Stomach (tissue), 9 donors: Measurements from ENCODE around the gene SLC43A1. TPM values are rescaled to one million over a fixed set of nuclear protein-coding genes. Genes with fewer than 3 reads are reported as not detected.
"Not testable (repeated sequence)": the region's sequence is repeated elsewhere in the genome, so short reads cannot be mapped to it uniquely, and the experiment has no call there.

ENCODE experiments used
- DNase-seq, 2 donors: peaks; one replicate each; pipeline versions ENCODE4 v3.0.0 to v3.0.0-alpha.2; 2013 to 2019
- H3K27ac ChIP-seq, 5 donors: fragments of 200-600 bp in 4 of 5; sonication (generic) in 4 of 5; one replicate each; pipeline ENCODE4 v1.5.1; 2013 to 2019; ENCODE audit warnings: mild to moderate bottlenecking in 1 of 5, moderate library complexity in 1 of 5
- H3K27me3 ChIP-seq, 3 donors: fragments of 200-600 bp; sonication (generic); one replicate each; pipeline ENCODE4 v1.5.1; 2017 to 2019; ENCODE audit warnings: mixed run types in 1 of 3
- H3K36me3 ChIP-seq, 4 donors: fragments of 200-600 bp; sonication (generic); 1 replicate in 3 of 4; 2 replicates in 1 of 4; pipeline ENCODE4 v1.5.1; 2016 to 2019
- H3K4me1 ChIP-seq, 4 donors: fragments of 200-600 bp; sonication (generic); one replicate each; pipeline ENCODE4 v1.5.1; 2016 to 2019
- H3K4me3 ChIP-seq, 4 donors: fragments of 200-600 bp; sonication (generic) in 3 of 4; one replicate each; pipeline ENCODE4 v1.5.1; 2016 to 2019; ENCODE audit warnings: mild to moderate bottlenecking in 1 of 4
- H3K9me3 ChIP-seq, 4 donors: fragments of 200-600 bp; sonication (generic); one replicate each; pipeline ENCODE4 v1.5.1; 2016 to 2019
- CTCF ChIP-seq, 7 experiments: fragments of 450-650 bp in 4 of 7; fragments of 200-600 bp in 3 of 7; sonication (generic) in 3 of 7; IDR thresholded peaks; one replicate each; pipeline ENCODE4 v1.5.1; 2016 to 2019; ENCODE audit warnings: antibody characterized with exemption in 7 of 7, control low read depth in 2 of 7, mild to moderate bottlenecking in 1 of 7
- EP300 ChIP-seq: sonication (generic); formaldehyde crosslinking; IDR thresholded peaks from one replicate; pipeline ENCODE4 v1.6.1; 2017; ENCODE audit warnings: antibody characterized with exemption
- POLR2A ChIP-seq, 4 donors: fragments of 450-650 bp; IDR thresholded peaks; one replicate each; pipeline ENCODE4 v1.6.1; 2016; ENCODE audit warnings: antibody characterized with exemption in 4 of 4, control low read depth in 2 of 4, mild to moderate bottlenecking in 1 of 4, moderate library complexity in 1 of 4
- POLR2AphosphoS5 ChIP-seq, 3 donors: sonication (generic); formaldehyde crosslinking; IDR thresholded peaks; one replicate each; pipeline ENCODE4 v1.6.1; 2016; ENCODE audit warnings: antibody characterized with exemption in 3 of 3
- WGBS, 5 donors: extraction: QIAGEN DNeasy Blood & Tissue Kit in 3 of 5; methylation state at CpG; one replicate each; pipeline versions ENCODE4 v1.1.5 to v1.1.7; 2013 to 2018; 5-methylcytosine and 5-hydroxymethylcytosine counted together
- intact Hi-C: fragments of 100-400 bp; cut with DNase I; formaldehyde crosslinking; loops from one replicate; pipeline ENCODE4 v1.15.1; 2023; ENCODE audit warnings: low total_unique reads
- polyA plus RNA-seq, 3 donors: library from polyadenylated mRNA; stranded (reverse); fragments of 200-250 nt; gene quantifications; one replicate each; pipeline ENCODE4 v1.2.3, GENCODE V29; 2013
- total RNA-seq, 5 donors: library from RNA; depleted of rRNA; stranded (reverse); fragments of >200 nt; gene quantifications; one replicate each; pipeline versions ENCODE4 v1.1.0 to v1.2.3, GENCODE V29; 2014 to 2016
- donor health status: healthy with polysubstance abuse.
- donor health status: Bipolar disorder and iron deficiency.
- donor health status: healthy.

Gene SLC43A1
- total and polyA plus RNA-seq, 8 donors = 10.5 to 38.4 (median 19.1) TPM

- intact Hi-C loops = no loop called here
- Histone ChIP-seq H3K27me3 (no peaks in the 10 kb centered on the region), H3K27ac (no peak within 1 kb of the TSS), H3K9me3 (no peaks in the 10 kb centered on the region), H3K36me3 (peaks cover 0 to 6% (median 0%) of the 10 kb centered on the region in 4 donors), H3K4me1 (no peaks in the 10 kb centered on the region), H3K4me3 (no peak within 1 kb of the TSS)
- no peak for DNase-seq
- no peak for TF ChIP-seq POLR2A (IDR thresholded peaks at IDR 0.05)
- no peak for TF ChIP-seq CTCF (IDR thresholded peaks at IDR 0.05)
- no peak for TF ChIP-seq POLR2AphosphoS5 (IDR thresholded peaks at IDR 0.05)
- TF ChIP-seq EP300 = no peak
- 48 to 76% (median 65%) methylated on average over 14 of the region's 14 CpGs for WGBS, 5 donors
These were observed 21.6 kb upstream of the SLC43A1 start, which contains the start of gene SMTNL1 for GRCh38 chr11:57536947-57537619. Gene SMTNL1, plus strand, starts transcription at chr11:57537595. Its CDS starts 5,048 bp downstream, at chr11:57542643.

- H3K36me3 ChIP-seq, H3K4me3 ChIP-seq, H3K27ac ChIP-seq, intact Hi-C loops, H3K27me3 ChIP-seq, H3K9me3 ChIP-seq, DNase-seq: not testable (repeated sequence)
- 90 to 96% (median 94%) methylated on average over 7 of the region's 7 CpGs for WGBS, 5 donors
- H3K4me1 ChIP-seq = peaks cover 7 to 17% (median 13%) of the 10 kb centered on the region in 4 donors
These were observed 18.9 kb upstream of the SLC43A1 start for GRCh38 chr11:57534449-57534848.

- peak within 1 kb of the TSS; percentile 76 to 82 (median 79) for H3K27ac ChIP-seq
- peaks cover 0 to 18% (median 16%) of the 10 kb centered on the region in 4 donors for H3K36me3 ChIP-seq
- H3K9me3 ChIP-seq = no peaks in the 10 kb centered on the region
- H3K27me3 ChIP-seq = no peaks in the 10 kb centered on the region
- peaks cover 8 to 28% (median 18%) of the 10 kb centered on the region in 4 donors for H3K4me1 ChIP-seq
- intact Hi-C loops = no loop called here
- WGBS, 5 donors = 0% methylated on average over 48 to 49 of the region's 49 CpGs
- DNase-seq = peak; percentile 98
- peak; percentile 74 to 96 (median 86) for TF ChIP-seq POLR2AphosphoS5 (IDR thresholded peaks at IDR 0.05)
- peak in 1 of 4 donors; percentile 10 for TF ChIP-seq POLR2A (IDR thresholded peaks at IDR 0.05)
- TF ChIP-seq CTCF (IDR thresholded peaks at IDR 0.05) = peak in 1 of 7 experiments; percentile 4
- no peak for TF ChIP-seq EP300
- peak within 1 kb of the TSS; percentile 58 to 76 (median 73) for H3K4me3 ChIP-seq
These were observed 15.3 kb upstream of the SLC43A1 start, which contains the start of gene TIMM10 for GRCh38 chr11:57530596-57531507. Gene TIMM10, minus strand, starts transcription at chr11:57530754. Its CDS starts 565 bp downstream, at chr11:57530189.

GRCh38 chr11:57530215-57530595, 14.7 kb upstream of the SLC43A1 start:
- Histone ChIP-seq H3K9me3 (no peaks in the 10 kb centered on the region), H3K4me1 (peaks cover 8 to 28% (median 18%) of the 10 kb centered on the region in 4 donors), H3K4me3 (peak overlapping the region; percentile 58 to 76 (median 73)), H3K27me3 (no peaks in the 10 kb centered on the region), H3K36me3 (peaks cover 0 to 18% (median 16%) of the 10 kb centered on the region in 4 donors), H3K27ac (peak overlapping the region; percentile 20 to 82 (median 78))
- WGBS, 5 donors = 0 to 3% (median 1%) methylated on average over 9 to 17 of the region's 17 CpGs
- no peak for DNase-seq
- intact Hi-C loops = no loop called here
- TF ChIP-seq EP300 (no peak), CTCF (IDR thresholded peaks at IDR 0.05) (no peak), POLR2AphosphoS5 (IDR thresholded peaks at IDR 0.05) (no peak), POLR2A (IDR thresholded peaks at IDR 0.05) (no peak)
